Parathyroid adenoma (tissue), 2 donors: ENCODE measurements around the gene PRRX2.

Source experiments
- H2AFZ ChIP-seq: fragments of 300-600 bp; sonication (generic); one replicate; pipeline ENCODE4 v1.7.0; 2017; ENCODE audit warnings: antibody characterized with exemption, mild to moderate bottlenecking
- H3K27ac ChIP-seq: fragments of 300-600 bp; sonication (generic); one replicate; pipeline ENCODE4 v1.7.0; 2017
- H3K27me3 ChIP-seq: fragments of 300-600 bp; sonication (generic); one replicate; pipeline ENCODE4 v1.7.0; 2017; ENCODE audit warnings: low read length; ENCODE audit not compliant: control insufficient read depth, insufficient read depth
- H3K36me3 ChIP-seq: fragments of 300-600 bp; sonication (generic); one replicate; pipeline ENCODE4 v1.7.0; 2017; ENCODE audit warnings: low read length; ENCODE audit not compliant: control insufficient read depth, insufficient read depth
- H3K4me1 ChIP-seq: fragments of 300-600 bp; sonication (generic); one replicate; pipeline ENCODE4 v1.7.0; 2017; ENCODE audit warnings: control low read depth
- H3K4me2 ChIP-seq: fragments of 300-600 bp; sonication (generic); one replicate; pipeline ENCODE4 v1.7.0; 2017; ENCODE audit warnings: low read length
- H3K4me3 ChIP-seq: fragments of 300-600 bp; sonication (generic); one replicate; pipeline ENCODE4 v1.7.0; 2017; ENCODE audit warnings: low read depth, low read length
- H3K79me2 ChIP-seq: fragments of 300-600 bp; sonication (generic); one replicate; pipeline ENCODE4 v1.7.0; 2017; ENCODE audit warnings: control low read depth
- H3K9ac ChIP-seq: fragments of 300-600 bp; sonication (generic); one replicate; pipeline ENCODE4 v1.7.0; 2017; ENCODE audit warnings: mild to moderate bottlenecking
- H3K9me3 ChIP-seq: fragments of 300-600 bp; sonication (generic); one replicate; pipeline ENCODE4 v1.7.0; 2017; ENCODE audit warnings: low read length; ENCODE audit not compliant: control insufficient read depth
- CTCF ChIP-seq: fragments of 300-600 bp; sonication (generic); IDR thresholded peaks from one replicate; pipeline ENCODE4 v1.7.0; 2017; ENCODE audit warnings: antibody characterized with exemption, mild to moderate bottlenecking
- donor health status: primary hyperparathyroidism.

Gene PRRX2

GRCh38 chr9:129688285-129689043 is 23.0 kb downstream of the PRRX2 start:
- Histone ChIP-seq H3K9ac (no peak overlapping the region), H3K9me3 (no peaks in the 10 kb centered on the region), H3K4me3 (no peak overlapping the region), H3K4me1 (no peaks in the 10 kb centered on the region), H2AFZ (no peak overlapping the region), H3K27ac (no peak overlapping the region), H3K4me2 (no peak overlapping the region), H3K27me3 (no peaks in the 10 kb centered on the region), H3K36me3 (no peaks in the 10 kb centered on the region), H3K79me2 (no peaks in the 10 kb centered on the region)
- no peak for TF ChIP-seq CTCF

- no peak overlapping the region for H3K4me2 ChIP-seq
- no peak overlapping the region for H3K4me3 ChIP-seq
Measured at GRCh38 chr9:129692534-129692933, 27.1 kb downstream of the PRRX2 start.

GRCh38 chr9:129693741-129694140 is 28.3 kb downstream of the PRRX2 start:
- no peak overlapping the region for H2AFZ ChIP-seq
- no peak for TF ChIP-seq CTCF
- H3K4me1 ChIP-seq = no peaks in the 10 kb centered on the region
- no peaks in the 10 kb centered on the region for H3K9me3 ChIP-seq
- H3K27ac ChIP-seq = no peak overlapping the region
- H3K79me2 ChIP-seq = no peaks in the 10 kb centered on the region
- H3K9ac ChIP-seq = no peak overlapping the region
- H3K4me2 ChIP-seq = no peak overlapping the region
- no peaks in the 10 kb centered on the region for H3K27me3 ChIP-seq
- H3K36me3 ChIP-seq = no peaks in the 10 kb centered on the region
- no peak overlapping the region for H3K4me3 ChIP-seq

More at GRCh38 chr9:129692534-129692933, 27.1 kb downstream of the PRRX2 start:
- H3K9ac ChIP-seq = no peak overlapping the region
- H3K9me3 ChIP-seq = no peaks in the 10 kb centered on the region
- no peaks in the 10 kb centered on the region for H3K27me3 ChIP-seq
- H3K27ac ChIP-seq = no peak overlapping the region
- no peaks in the 10 kb centered on the region for H3K36me3 ChIP-seq
- no peak for TF ChIP-seq CTCF
- H3K79me2 ChIP-seq = no peaks in the 10 kb centered on the region
- H3K4me1 ChIP-seq = no peaks in the 10 kb centered on the region
- H2AFZ ChIP-seq = no peak overlapping the region

- Histone ChIP-seq H3K4me2 (no peak overlapping the region), H3K9me3 (no peaks in the 10 kb centered on the region), H3K27me3 (no peaks in the 10 kb centered on the region)
Measured at GRCh38 chr9:129694243-129694646, 28.8 kb downstream of the PRRX2 start.

More at GRCh38 chr9:129694243-129694646, 28.8 kb downstream of the PRRX2 start:
- no peak overlapping the region for H2AFZ ChIP-seq
- no peak overlapping the region for H3K27ac ChIP-seq
- no peaks in the 10 kb centered on the region for H3K36me3 ChIP-seq
- no peaks in the 10 kb centered on the region for H3K79me2 ChIP-seq
- no peak overlapping the region for H3K4me3 ChIP-seq
- H3K9ac ChIP-seq = no peak overlapping the region
- H3K4me1 ChIP-seq = no peaks in the 10 kb centered on the region
- no peak for TF ChIP-seq CTCF
